Body of pancreas (tissue), 4 donors: ENCODE data around the gene MAD1L1. TPM values are rescaled to one million over a fixed set of nuclear protein-coding genes. Genes with fewer than 3 reads are reported as not detected.

ENCODE experiments used
- ATAC-seq: fragments of 150-250 bp; one replicate; pipeline ENCODE4 v1.9.1; 2016
- DNase-seq, 4 donors: peaks; one replicate each; pipeline ENCODE4 v3.0.0-alpha.2; 2019
- H3K27ac ChIP-seq, 4 donors: fragments of 200-600 bp; sonication (generic); 1 replicate in 3 of 4; 2 replicates in 1 of 4; pipeline versions ENCODE4 v1.5.1 to v1.6.1; 2016 to 2019; ENCODE audit warnings: mild to moderate bottlenecking in 1 of 4, mixed read lengths in 1 of 4, moderate library complexity in 1 of 4
- H3K27me3 ChIP-seq, 2 donors: fragments of 200-600 bp; sonication (generic); one replicate each; pipeline ENCODE4 v1.6.0; 2016; ENCODE audit warnings: mild to moderate bottlenecking in 1 of 2
- H3K36me3 ChIP-seq, 2 donors: fragments of 200-600 bp; sonication (generic); replicated peaks in 1 of 2; 2 replicates each; pipeline ENCODE4 v1.5.1; 2016; ENCODE audit warnings: low read depth in 2 of 2; ENCODE audit not compliant: insufficient read depth in 1 of 2
- H3K4me1 ChIP-seq: fragments of 200-600 bp; sonication (generic); one replicate; pipeline ENCODE4 v1.6.0; 2016
- H3K4me3 ChIP-seq, 2 donors: fragments of 200-600 bp; sonication (generic); 1 replicate in 1 of 2; 2 replicates in 1 of 2; pipeline ENCODE4 v1.5.1; 2016 to 2019
- H3K9me3 ChIP-seq, 3 donors: fragments of 200-600 bp; sonication (generic); 1 replicate in 2 of 3; 2 replicates in 1 of 3; pipeline ENCODE4 v1.5.1; 2016
- POLR2A ChIP-seq, 3 donors: fragments of 450-650 bp; IDR thresholded peaks; one replicate each; pipeline ENCODE4 v1.6.1; 2016; ENCODE audit warnings: antibody characterized with exemption in 3 of 3, mild to moderate bottlenecking in 2 of 3
- WGBS, 2 donors: methylation state at CpG; one replicate each; pipeline ENCODE4 v1.1.5; 2017; 5-methylcytosine and 5-hydroxymethylcytosine counted together
- intact Hi-C: fragments of 100-400 bp; cut with DNase I; formaldehyde crosslinking; loops from one replicate; pipeline ENCODE4 v1.15.1; 2023
- total RNA-seq, 2 donors: library from RNA; depleted of rRNA; stranded (reverse); fragments of >200 nt; gene quantifications; one replicate each; pipeline ENCODE4 v1.1.0, GENCODE V29; 2016
- TF ChIP-seq, protein P1 (sequence below), 7 experiments: fragments of 450-650 bp in 4 of 7; fragments of 200-600 bp in 3 of 7; sonication (generic) in 3 of 7; IDR thresholded peaks; one replicate each; pipeline ENCODE4 v1.5.1; 2016 to 2019; ENCODE audit warnings: antibody characterized with exemption in 7 of 7

The MAD1L1 gene
- total RNA-seq, 2 donors from 2014 or later = 14.0 to 66.9 TPM

DNA sequence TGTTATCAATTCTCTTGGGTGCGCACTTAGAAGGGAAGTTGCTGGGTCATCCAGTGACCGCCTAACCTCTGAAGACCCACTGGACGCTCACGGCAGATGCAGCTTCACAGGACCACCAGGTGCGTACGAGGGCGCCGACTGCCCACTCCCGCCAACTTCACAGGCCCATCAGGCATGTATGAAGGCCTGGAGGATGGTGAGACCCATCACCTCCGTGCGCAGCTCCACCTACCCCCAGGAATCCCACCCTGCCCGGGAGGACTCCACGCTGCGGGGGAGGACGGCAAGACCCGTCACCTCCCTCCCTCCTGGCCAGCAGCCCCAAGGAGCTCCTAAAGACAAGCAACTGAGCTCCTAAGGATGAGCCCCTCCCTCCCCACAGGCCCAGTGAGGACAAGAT lies 146.9 kb downstream of the MAD1L1 start:
- Histone ChIP-seq H3K4me1 (no peaks in the 10 kb centered on the region), H3K27me3 (no peaks in the 10 kb centered on the region), H3K4me3 (no peak overlapping the region), H3K36me3 (no peaks in the 10 kb centered on the region), H3K9me3 (no peaks in the 10 kb centered on the region), H3K27ac (no peak overlapping the region)
- DNase-seq = no peak
- WGBS, 2 donors = 95 to 96% methylated on average over 13 to 16 of the region's 16 CpGs
- intact Hi-C loops = no loop called here
- ATAC-seq = no peak
- TF ChIP-seq, protein P1, sequence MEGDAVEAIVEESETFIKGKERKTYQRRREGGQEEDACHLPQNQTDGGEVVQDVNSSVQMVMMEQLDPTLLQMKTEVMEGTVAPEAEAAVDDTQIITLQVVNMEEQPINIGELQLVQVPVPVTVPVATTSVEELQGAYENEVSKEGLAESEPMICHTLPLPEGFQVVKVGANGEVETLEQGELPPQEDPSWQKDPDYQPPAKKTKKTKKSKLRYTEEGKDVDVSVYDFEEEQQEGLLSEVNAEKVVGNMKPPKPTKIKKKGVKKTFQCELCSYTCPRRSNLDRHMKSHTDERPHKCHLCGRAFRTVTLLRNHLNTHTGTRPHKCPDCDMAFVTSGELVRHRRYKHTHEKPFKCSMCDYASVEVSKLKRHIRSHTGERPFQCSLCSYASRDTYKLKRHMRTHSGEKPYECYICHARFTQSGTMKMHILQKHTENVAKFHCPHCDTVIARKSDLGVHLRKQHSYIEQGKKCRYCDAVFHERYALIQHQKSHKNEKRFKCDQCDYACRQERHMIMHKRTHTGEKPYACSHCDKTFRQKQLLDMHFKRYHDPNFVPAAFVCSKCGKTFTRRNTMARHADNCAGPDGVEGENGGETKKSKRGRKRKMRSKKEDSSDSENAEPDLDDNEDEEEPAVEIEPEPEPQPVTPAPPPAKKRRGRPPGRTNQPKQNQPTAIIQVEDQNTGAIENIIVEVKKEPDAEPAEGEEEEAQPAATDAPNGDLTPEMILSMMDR (IDR thresholded peaks at IDR 0.05) = no peak
- no peak for TF ChIP-seq POLR2A (IDR thresholded peaks at IDR 0.05)

DNA sequence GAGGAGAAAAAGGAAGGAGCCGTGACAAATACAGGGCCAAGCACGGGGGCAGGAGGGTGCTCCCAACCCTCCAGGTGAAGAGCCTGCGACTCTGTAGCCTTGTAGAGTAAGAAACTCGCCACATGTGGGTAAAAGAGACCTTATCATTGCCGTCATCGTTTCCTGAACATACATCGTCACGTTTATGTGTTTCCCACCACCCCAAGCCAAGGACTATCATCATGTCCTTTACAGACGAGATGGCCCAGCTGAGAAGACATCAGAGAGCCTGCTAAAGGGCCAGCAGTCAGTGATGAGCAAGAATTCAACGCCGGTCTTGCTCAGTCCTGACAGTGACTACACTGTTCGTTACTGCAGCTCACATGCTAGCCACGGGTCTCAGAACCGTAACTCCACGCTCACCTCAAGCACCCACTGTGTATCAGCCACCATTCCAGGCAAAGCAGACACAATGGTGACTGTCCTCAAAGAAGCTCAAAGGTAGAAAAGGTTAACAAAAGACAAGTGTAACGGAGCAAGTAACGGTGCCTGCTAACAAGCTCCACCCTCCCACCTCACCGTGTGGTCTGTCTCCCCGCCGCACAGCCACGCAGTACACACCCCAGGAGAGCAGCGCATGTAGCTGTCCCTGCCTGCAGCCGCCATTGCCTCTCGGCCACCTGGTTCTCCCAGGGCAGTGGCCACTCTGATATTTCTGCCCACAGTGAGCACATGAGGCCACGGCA lies 147.8 kb downstream of the MAD1L1 start:
- no peak for DNase-seq
- Histone ChIP-seq H3K36me3 (no peaks in the 10 kb centered on the region), H3K9me3 (no peaks in the 10 kb centered on the region), H3K4me3 (no peak overlapping the region), H3K27ac (no peak overlapping the region), H3K4me1 (no peaks in the 10 kb centered on the region), H3K27me3 (no peaks in the 10 kb centered on the region)
- TF ChIP-seq, protein P1 (IDR thresholded peaks at IDR 0.05) = no peak
- no peak for TF ChIP-seq POLR2A (IDR thresholded peaks at IDR 0.05)
- intact Hi-C loops = no loop called here
- ATAC-seq = no peak
- WGBS, 2 donors = 86 to 94% methylated on average over 23 to 25 of the region's 25 CpGs

DNA sequence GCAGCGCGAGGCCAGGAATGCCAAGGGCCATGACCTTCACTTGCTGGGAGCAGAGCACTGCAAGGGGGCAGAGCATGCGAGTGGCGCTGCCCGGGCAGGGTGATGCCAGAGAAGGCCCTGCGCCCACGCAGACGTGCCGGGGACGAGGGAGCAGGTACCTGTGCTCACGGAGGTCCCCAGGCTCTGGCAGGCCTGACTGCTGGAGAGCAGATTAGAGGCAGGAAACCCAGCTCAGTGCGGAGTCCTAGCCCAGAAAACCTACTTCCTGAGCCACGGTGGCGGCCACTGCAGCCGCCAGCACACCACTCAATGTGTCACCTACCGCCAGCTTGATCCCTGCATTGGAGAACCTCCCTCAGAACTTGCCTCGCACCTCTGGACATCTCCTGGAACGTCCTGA lies 148.4 kb downstream of the MAD1L1 start:
- Histone ChIP-seq H3K27me3 (no peaks in the 10 kb centered on the region), H3K27ac (no peak overlapping the region), H3K36me3 (no peaks in the 10 kb centered on the region), H3K4me3 (no peak overlapping the region), H3K9me3 (no peaks in the 10 kb centered on the region), H3K4me1 (no peaks in the 10 kb centered on the region)
- no peak for ATAC-seq
- no peak for DNase-seq
- TF ChIP-seq POLR2A (IDR thresholded peaks at IDR 0.05) = no peak
- TF ChIP-seq, protein P1 (IDR thresholded peaks at IDR 0.05) = no peak
- WGBS, 2 donors = 83 to 88% methylated on average over 7 to 18 of the region's 18 CpGs
- intact Hi-C loops = no loop called here

DNA sequence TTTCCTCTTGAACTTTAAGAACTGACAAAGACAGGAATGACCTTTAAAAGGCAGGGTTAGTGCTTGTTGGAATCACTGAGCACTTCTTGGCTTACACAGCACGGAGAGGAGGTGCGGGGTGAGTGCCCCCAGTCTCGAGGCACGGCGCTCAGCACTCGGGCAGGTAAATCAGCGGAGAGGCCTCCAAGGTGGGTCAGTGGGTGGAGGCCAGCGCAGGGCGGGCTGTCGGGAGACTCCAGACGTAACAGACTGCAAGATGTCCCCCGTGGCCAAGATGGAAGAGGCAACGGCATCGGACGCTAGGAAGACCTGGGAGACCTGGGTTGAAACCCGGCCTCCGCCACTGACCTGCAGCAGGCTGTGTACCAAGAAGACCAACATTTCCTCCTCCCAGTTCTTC lies 149.4 kb downstream of the MAD1L1 start:
- no peaks in the 10 kb centered on the region for H3K36me3 ChIP-seq
- no peak overlapping the region for H3K27ac ChIP-seq
- intact Hi-C loops = no loop called here
- no peaks in the 10 kb centered on the region for H3K4me1 ChIP-seq
- no peak overlapping the region for H3K4me3 ChIP-seq
- WGBS, 2 donors = 93 to 96% methylated on average over 12 to 17 of the region's 17 CpGs
- ATAC-seq = no peak
- H3K9me3 ChIP-seq = no peaks in the 10 kb centered on the region
- no peaks in the 10 kb centered on the region for H3K27me3 ChIP-seq
- TF ChIP-seq, protein P1 (IDR thresholded peaks at IDR 0.05) = no peak
- no peak for TF ChIP-seq POLR2A (IDR thresholded peaks at IDR 0.05)
- no peak for DNase-seq
